ENCODE measurements around the gene ABCA6.
"Not testable (repeated sequence)": the region's sequence is repeated elsewhere in the genome, so short reads cannot be mapped to it uniquely, and the experiment has no call there.

DNA sequence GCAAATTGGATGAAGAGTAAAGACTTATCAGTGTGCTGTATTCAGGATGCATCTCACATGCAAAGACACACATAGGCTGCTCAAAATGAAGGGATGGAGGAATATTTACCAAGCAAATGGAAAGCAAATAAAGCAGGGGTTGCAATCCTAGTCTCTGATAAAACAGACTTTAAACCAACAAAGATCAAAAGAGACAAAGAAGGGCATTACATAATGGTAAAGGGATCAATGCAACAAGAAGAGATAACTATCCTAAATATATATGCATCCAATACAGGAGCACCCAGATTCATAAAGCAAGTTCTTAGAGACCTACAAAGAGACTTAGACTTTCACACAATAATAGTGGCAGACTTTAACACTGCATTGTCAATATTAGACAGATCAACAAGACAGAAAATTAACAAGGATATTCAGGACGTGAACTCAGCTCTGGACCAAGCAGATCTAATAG lies 68.9 kb downstream of the ABCA6 start:
- TF ChIP-seq EZH2 (IDR thresholded peaks at IDR 0.05; ENCODE audit: borderline replicate concordance, low read depth, low read length, poor library complexity, severe bottlenecking): not testable (repeated sequence)
- TF ChIP-seq, protein P1, sequence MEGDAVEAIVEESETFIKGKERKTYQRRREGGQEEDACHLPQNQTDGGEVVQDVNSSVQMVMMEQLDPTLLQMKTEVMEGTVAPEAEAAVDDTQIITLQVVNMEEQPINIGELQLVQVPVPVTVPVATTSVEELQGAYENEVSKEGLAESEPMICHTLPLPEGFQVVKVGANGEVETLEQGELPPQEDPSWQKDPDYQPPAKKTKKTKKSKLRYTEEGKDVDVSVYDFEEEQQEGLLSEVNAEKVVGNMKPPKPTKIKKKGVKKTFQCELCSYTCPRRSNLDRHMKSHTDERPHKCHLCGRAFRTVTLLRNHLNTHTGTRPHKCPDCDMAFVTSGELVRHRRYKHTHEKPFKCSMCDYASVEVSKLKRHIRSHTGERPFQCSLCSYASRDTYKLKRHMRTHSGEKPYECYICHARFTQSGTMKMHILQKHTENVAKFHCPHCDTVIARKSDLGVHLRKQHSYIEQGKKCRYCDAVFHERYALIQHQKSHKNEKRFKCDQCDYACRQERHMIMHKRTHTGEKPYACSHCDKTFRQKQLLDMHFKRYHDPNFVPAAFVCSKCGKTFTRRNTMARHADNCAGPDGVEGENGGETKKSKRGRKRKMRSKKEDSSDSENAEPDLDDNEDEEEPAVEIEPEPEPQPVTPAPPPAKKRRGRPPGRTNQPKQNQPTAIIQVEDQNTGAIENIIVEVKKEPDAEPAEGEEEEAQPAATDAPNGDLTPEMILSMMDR (conservative IDR thresholded peaks at IDR 0.05; ENCODE audit: low read depth, low read length): not testable (repeated sequence)
